ENCODE measurements around the gene MAP3K13. TPM values are rescaled to one million over a fixed set of nuclear protein-coding genes. Genes with fewer than 3 reads are reported as not detected.

Gene MAP3K13
- 10 to 100 TPM in 2 of 4 donors, 1 to 10 TPM in 2; 7.6 to 20.9 (median 14.4) TPM for total RNA-seq

- TF ChIP-seq CTCF (IDR thresholded peaks at IDR 0.05; ENCODE audit: low read depth), result no peak
These were observed at the start of gene MAP3K13 for GRCh38 chr3:185362850-185363661. Gene MAP3K13 (plus strand): TSS chr3:185363136. CDS start chr3:185428582, 65,446 bp downstream.

GRCh38 chr3:185313693-185314246, 49.2 kb upstream of the MAP3K13 start:
- no peak for TF ChIP-seq CTCF (IDR thresholded peaks at IDR 0.05; ENCODE audit: low read depth)

- TF ChIP-seq CTCF (IDR thresholded peaks at IDR 0.05; ENCODE audit: low read depth), result no peak
These were observed 46.1 kb upstream of the MAP3K13 start for GRCh38 chr3:185316740-185317412.

GRCh38 chr3:185317674-185318073, 45.3 kb upstream of the MAP3K13 start:
- no peak for TF ChIP-seq CTCF (IDR thresholded peaks at IDR 0.05; ENCODE audit: low read depth)

- no peak for TF ChIP-seq CTCF (IDR thresholded peaks at IDR 0.05; ENCODE audit: low read depth)
These were observed 44.8 kb upstream of the MAP3K13 start for GRCh38 chr3:185318141-185318540.

GRCh38 chr3:185319801-185320200, 43.1 kb upstream of the MAP3K13 start:
- TF ChIP-seq CTCF (IDR thresholded peaks at IDR 0.05; ENCODE audit: low read depth), result no peak

- TF ChIP-seq CTCF (IDR thresholded peaks at IDR 0.05; ENCODE audit: low read depth), result no peak
These were observed 42.0 kb upstream of the MAP3K13 start for GRCh38 chr3:185320949-185321348.
